Left ventricle myocardium inferior (tissue), 1 donor: ENCODE data around the gene ARHGEF37. TPM values are rescaled to one million over a fixed set of nuclear protein-coding genes. Genes with fewer than 3 reads are reported as not detected.
A peak's percentile ranks its signal among the peaks of the same experiment; 100 is the strongest.
"Not testable (repeated sequence)": the region's sequence is repeated elsewhere in the genome, so short reads cannot be mapped to it uniquely, and the experiment has no call there.

Experiments
- DNase-seq: peaks from one replicate; pipeline ENCODE4 v3.0.0-alpha.2; 2020
- H3K27ac ChIP-seq: fragments of 200-600 bp; replicated peaks from 2 replicates; pipeline ENCODE4 v1.8.0; 2021
- H3K27me3 ChIP-seq: fragments of 200-600 bp; 2 replicates; pipeline ENCODE4 v1.8.0; 2021; ENCODE audit warnings: low read depth
- H3K36me3 ChIP-seq: fragments of 200-600 bp; 2 replicates; pipeline ENCODE4 v1.8.0; 2021
- H3K4me1 ChIP-seq: fragments of 200-600 bp; 2 replicates; pipeline ENCODE4 v1.8.0; 2021
- H3K4me3 ChIP-seq: fragments of 200-600 bp; 2 replicates; pipeline ENCODE4 v1.8.0; 2021; ENCODE audit warnings: mild to moderate bottlenecking, moderate library complexity
- H3K9me3 ChIP-seq: fragments of 200-600 bp; replicated peaks from 2 replicates; pipeline ENCODE4 v1.8.0; 2021
- intact Hi-C: fragments of 100-400 bp; cut with micrococcal nuclease; formaldehyde crosslinking; loops from one replicate; pipeline ENCODE4 v1.11.0; 2022
- total RNA-seq: library from RNA; stranded (reverse); fragmentation: NEBNext Ultra II Directional; extraction: Animal tissue kit (Norgen Biotek cat#: 25700); gene quantifications from one replicate; pipeline ENCODE4 v1.2.1, GENCODE V29; 2021
- TF ChIP-seq, protein P1 (sequence below): fragments of 200-600 bp; IDR thresholded peaks from 2 replicates; pipeline ENCODE4 v1.8.0; 2021; ENCODE audit warnings: antibody characterized with exemption, mild to moderate bottlenecking, borderline replicate concordance
- donor health status: DM: no; HTN: yes; CAD: no; lungs with severe emphysema.

Gene ARHGEF37
- total RNA-seq, 1 donor from 2014 or later: 22.8 TPM

DNA sequence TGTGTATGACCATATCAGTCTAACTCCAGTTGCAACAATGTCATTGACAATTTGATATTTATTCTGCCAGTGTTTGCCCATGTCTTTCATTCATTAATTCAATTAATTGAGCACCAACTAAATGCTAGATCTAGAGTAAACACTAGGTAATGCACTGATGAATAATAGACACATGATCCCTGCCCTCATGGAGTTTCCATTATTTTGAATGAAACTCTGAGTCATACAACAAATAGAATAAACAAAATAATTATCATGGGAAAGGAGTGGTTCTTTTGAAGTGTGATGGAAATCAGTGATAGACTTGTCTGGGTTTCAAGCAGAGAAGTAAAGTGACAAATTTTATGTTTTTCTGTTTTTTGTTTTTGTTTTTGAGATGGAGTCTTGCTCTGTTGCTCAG is 4.6 kb downstream of the ARHGEF37 start:
- Histone ChIP-seq H3K36me3 (peaks cover 3% of the 10 kb centered on the region), H3K4me1 (peaks cover 50% of the 10 kb centered on the region), H3K27ac (no peak overlapping the region), H3K4me3 (no peak overlapping the region), H3K9me3 (no peaks in the 10 kb centered on the region), H3K27me3 (no peaks in the 10 kb centered on the region)
- DNase-seq: no peak
- TF ChIP-seq, protein P1, sequence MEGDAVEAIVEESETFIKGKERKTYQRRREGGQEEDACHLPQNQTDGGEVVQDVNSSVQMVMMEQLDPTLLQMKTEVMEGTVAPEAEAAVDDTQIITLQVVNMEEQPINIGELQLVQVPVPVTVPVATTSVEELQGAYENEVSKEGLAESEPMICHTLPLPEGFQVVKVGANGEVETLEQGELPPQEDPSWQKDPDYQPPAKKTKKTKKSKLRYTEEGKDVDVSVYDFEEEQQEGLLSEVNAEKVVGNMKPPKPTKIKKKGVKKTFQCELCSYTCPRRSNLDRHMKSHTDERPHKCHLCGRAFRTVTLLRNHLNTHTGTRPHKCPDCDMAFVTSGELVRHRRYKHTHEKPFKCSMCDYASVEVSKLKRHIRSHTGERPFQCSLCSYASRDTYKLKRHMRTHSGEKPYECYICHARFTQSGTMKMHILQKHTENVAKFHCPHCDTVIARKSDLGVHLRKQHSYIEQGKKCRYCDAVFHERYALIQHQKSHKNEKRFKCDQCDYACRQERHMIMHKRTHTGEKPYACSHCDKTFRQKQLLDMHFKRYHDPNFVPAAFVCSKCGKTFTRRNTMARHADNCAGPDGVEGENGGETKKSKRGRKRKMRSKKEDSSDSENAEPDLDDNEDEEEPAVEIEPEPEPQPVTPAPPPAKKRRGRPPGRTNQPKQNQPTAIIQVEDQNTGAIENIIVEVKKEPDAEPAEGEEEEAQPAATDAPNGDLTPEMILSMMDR: no peak
- intact Hi-C loops: no loop called here

DNA sequence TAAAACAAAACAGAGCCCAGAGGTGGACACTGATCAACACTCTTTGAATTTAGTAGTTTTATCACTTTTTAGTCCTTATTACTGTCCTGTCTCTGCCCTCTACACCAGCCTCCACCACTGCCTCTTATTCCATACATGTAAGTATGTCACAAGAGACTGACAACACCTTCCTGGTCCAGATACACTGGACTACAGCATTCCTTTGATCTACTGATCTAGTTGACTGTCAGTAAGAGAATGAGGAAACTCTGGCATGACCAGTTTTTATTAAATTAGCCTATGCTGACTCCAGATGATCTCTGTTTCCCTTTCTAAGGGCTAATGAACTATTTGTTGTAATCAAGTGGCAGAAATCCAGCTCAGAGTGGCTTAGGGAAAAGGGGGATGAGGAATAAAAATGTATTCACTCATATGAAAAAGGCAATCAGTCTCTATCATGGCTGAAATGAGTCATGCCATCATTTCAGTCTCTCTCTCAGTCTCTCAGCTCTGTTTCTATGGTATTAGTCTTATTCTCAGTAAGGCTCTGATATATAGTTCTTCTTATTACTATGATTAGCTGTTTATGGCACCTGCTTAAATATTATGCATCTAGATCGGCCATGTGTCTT is 5.5 kb downstream of the ARHGEF37 start:
- Histone ChIP-seq H3K9me3 (no peaks in the 10 kb centered on the region), H3K4me1 (peaks cover 44% of the 10 kb centered on the region), H3K27me3 (no peaks in the 10 kb centered on the region), H3K36me3 (peaks cover 3% of the 10 kb centered on the region), H3K4me3 (no peak overlapping the region), H3K27ac (peak overlapping the region; percentile 22)
- intact Hi-C loops: no loop called here
- TF ChIP-seq, protein P1: no peak
- DNase-seq: no peak

DNA sequence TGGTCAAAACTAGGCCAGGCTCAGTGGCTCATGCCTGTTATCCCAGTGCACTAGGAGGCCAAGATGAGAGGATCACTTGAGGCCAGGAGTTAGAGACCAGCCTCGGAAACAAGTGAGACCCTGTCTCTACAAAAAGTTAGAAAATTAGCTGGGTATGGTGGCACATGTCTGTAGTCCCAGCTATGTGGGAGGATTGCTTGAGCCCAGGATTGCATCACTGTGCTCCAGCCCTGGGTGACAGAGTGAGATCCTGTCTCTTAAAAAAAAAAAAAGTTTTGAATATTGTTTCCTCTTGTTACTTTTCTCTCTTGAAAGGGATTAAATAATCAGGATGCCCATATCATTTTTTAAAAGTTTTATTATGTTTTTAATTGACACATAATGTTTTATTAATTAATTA is 7.6 kb downstream of the ARHGEF37 start:
- Histone ChIP-seq H3K4me3 (no peak overlapping the region), H3K27ac (peak overlapping the region; percentile 5), H3K27me3 (no peaks in the 10 kb centered on the region), H3K9me3 (no peaks in the 10 kb centered on the region), H3K36me3 (peaks cover 3% of the 10 kb centered on the region), H3K4me1 (peaks cover 24% of the 10 kb centered on the region)
- no peak for DNase-seq
- TF ChIP-seq, protein P1: no peak
- intact Hi-C loops: no loop called here

DNA sequence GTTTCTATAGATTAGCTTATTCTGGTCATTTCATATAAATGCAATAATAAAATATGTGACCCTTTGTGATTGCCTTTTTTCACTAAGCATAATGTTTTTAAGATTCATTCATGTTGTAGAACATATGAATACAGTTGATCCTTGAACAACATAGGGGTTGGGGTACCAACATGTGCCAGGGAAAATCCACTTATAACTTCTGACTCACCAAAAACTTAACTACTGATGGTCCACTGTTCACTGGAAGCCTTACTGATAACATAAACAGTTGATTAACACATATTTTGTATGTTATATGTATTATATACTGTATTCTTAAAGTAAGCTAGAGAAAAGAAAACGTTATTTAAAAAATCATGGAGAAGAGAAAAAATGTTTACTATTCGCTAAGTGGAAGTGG is 12.1 kb downstream of the ARHGEF37 start:
- H3K36me3 ChIP-seq: peaks cover 8% of the 10 kb centered on the region
- no peaks in the 10 kb centered on the region for H3K27me3 ChIP-seq
- intact Hi-C loops: no loop called here
- no peak overlapping the region for H3K27ac ChIP-seq
- peaks cover 40% of the 10 kb centered on the region for H3K4me1 ChIP-seq
- H3K9me3 ChIP-seq: no peaks in the 10 kb centered on the region
- TF ChIP-seq, protein P1: no peak
- DNase-seq: no peak
- H3K4me3 ChIP-seq: no peak overlapping the region

DNA sequence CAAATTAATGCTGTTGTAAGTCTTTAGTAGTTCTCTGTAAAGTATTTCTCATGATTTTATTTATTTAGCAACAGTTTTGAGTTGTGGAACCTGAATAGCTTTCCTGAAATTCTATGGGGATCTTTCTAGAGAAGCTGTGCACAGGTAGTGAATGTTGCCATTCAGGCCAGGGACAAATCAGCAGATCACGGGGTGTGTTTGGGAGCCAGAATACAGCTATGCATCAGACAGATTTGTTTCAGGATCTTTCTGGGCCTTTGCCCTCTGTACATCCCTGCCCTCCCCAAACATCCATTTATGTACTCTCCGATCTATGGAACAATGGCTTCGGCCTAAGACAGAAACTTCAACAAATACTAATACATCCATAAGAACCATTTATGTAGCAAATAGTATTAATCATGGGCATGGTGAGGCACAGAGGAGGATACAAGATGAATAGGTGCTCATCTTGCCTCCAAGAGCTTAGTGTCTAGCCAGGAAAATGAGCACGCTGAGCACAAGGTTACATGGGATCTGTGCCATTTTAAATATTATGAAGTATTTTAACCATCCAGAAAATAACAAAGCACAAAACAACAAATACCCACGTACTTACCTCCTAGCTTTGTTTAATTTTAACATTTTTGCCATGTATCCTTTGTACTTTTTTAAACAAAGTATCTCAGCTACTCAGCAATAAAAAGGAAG is 13.1 kb downstream of the ARHGEF37 start:
- Histone ChIP-seq H3K4me1 (peaks cover 43% of the 10 kb centered on the region), H3K36me3 (peaks cover 15% of the 10 kb centered on the region), H3K27me3 (no peaks in the 10 kb centered on the region), H3K9me3 (no peaks in the 10 kb centered on the region), H3K4me3 (no peak overlapping the region), H3K27ac (peak overlapping the region; percentile 78)
- DNase-seq: no peak
- TF ChIP-seq, protein P1: no peak
- intact Hi-C loops: no loop called here

DNA sequence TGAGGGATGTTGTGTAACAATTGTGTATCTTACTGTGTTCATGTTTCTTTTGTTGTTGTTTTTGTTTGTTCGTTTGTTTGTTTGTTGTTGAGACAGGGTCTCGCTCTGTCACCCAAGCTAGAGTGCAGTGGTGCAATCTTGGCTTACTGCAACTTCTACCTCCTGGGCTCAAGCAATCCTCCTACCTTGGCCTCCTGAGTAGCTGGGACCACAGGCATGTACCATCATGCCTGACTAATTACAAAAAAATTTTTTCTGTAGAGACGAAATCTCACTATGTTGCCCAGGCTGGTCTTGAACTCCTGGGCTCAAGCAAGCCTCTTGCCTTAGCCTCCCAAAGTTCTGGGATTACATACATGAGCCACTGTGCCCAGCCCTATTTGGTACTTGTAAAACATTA is 13.8 kb downstream of the ARHGEF37 start:
- H3K4me1 ChIP-seq: peaks cover 47% of the 10 kb centered on the region
- peak overlapping the region; percentile 78 for H3K27ac ChIP-seq
- intact Hi-C loops, H3K27me3 ChIP-seq, DNase-seq, H3K4me3 ChIP-seq, H3K9me3 ChIP-seq: not testable (repeated sequence)
- peaks cover 20% of the 10 kb centered on the region for H3K36me3 ChIP-seq
